Coronary artery (tissue), 2 donors: ENCODE results near the gene DOCK1.

ENCODE experiments used
- DNase-seq: peaks from one replicate; pipeline ENCODE4 v3.0.0-alpha.2; 2017; ENCODE audit warnings: low spot score
- H3K27ac ChIP-seq, 2 donors: fragments of 200-600 bp; sonication (generic); one replicate each; pipeline ENCODE4 v1.5.1; 2016 to 2019
- H3K4me3 ChIP-seq: fragments of 200-600 bp; sonication (generic); 2 replicates; pipeline ENCODE4 v1.5.1; 2016; ENCODE audit warnings: mild to moderate bottlenecking, moderate library complexity
- TF ChIP-seq, protein P1 (sequence below): fragments of 200-600 bp; sonication (generic); IDR thresholded peaks from one replicate; pipeline ENCODE4 v1.5.1; 2019; ENCODE audit warnings: antibody characterized with exemption

The DOCK1 gene

DNA sequence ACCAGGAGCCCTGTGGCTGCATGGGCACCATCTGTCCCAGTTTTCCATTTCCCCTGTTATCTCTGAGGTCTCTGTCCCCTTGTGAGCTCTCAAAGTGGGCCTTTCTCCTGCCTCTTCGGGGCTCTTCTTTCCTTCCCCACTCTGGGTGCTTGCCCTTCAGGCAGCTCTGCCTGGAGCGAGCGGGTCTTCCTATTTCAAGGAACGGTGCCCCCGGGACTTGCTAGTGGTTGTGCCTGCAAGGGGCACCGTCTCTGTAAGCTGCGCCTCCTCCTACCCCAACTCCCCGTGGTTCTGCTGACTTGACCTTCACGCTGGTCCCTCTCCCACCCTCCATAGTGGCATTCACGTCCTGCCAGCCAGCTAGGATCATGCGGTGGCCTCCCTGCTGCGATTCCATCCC, 110.1 kb downstream of the DOCK1 start:
- H3K27ac ChIP-seq = no peak overlapping the region
- TF ChIP-seq, protein P1, sequence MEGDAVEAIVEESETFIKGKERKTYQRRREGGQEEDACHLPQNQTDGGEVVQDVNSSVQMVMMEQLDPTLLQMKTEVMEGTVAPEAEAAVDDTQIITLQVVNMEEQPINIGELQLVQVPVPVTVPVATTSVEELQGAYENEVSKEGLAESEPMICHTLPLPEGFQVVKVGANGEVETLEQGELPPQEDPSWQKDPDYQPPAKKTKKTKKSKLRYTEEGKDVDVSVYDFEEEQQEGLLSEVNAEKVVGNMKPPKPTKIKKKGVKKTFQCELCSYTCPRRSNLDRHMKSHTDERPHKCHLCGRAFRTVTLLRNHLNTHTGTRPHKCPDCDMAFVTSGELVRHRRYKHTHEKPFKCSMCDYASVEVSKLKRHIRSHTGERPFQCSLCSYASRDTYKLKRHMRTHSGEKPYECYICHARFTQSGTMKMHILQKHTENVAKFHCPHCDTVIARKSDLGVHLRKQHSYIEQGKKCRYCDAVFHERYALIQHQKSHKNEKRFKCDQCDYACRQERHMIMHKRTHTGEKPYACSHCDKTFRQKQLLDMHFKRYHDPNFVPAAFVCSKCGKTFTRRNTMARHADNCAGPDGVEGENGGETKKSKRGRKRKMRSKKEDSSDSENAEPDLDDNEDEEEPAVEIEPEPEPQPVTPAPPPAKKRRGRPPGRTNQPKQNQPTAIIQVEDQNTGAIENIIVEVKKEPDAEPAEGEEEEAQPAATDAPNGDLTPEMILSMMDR = no peak
- no peak overlapping the region for H3K4me3 ChIP-seq

DNA sequence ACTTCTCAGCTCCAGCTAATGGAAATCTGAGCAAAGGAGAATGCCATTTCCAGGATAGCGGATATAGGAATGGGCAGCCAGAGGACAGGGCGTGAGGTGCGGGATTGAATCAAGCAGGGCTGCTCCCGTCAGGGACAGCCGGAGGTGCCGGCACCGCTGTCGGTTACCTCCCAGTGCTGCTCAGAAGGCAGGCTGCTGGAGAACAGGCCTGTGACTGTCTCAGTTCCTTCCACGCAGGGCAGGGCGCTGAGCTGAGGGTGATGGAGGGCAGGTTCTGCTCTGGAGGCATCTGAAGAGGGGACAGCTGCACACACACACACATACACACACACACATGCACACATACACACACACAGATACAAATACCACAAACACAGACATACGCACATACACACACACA, 111.1 kb downstream of the DOCK1 start:
- TF ChIP-seq, protein P1 = no peak
- Histone ChIP-seq H3K4me3 (no peak overlapping the region), H3K27ac (no peak overlapping the region)
- DNase-seq = no peak

More for the DNA sequence above, 110.1 kb downstream of the DOCK1 start:
- peak; percentile 41 for DNase-seq

DNA sequence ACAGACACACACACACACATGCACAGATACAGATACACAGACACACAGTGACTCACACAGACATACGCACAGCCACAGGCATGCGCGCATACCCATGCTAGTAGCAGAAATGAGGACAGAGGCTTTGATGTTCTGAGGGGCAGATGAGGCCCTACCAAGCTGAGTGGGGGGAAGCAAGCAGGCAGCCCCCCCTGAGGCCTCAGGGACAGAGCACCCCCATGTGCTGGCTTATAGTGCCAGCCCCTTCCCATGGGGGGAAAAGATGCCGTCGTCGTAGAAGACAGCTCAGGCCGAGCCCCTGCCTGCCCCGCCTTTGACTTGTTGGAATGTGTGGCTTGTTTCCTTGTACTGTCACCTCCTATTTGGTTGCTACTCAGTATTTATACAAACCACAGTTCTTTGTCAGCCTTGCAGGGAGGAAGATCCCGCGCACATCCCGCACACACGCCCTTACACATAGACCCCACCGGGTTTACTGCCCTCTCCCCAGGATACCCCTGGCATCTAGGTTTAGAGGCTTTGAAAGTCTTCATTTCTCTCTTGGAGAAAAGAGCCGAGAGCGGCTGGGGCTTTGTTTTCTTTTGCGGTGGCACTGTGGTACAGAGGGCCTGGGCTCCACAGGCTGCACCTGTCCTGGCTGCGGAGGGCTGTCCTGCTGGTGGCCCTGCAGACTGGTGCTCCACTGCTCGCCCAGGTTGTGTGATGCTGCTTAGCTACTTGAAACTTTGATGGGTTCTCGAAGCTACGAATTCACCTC, 112.5 kb downstream of the DOCK1 start:
- TF ChIP-seq, protein P1 = no peak
- no peak overlapping the region for H3K27ac ChIP-seq
- H3K4me3 ChIP-seq = no peak overlapping the region
- DNase-seq = no peak

DNA sequence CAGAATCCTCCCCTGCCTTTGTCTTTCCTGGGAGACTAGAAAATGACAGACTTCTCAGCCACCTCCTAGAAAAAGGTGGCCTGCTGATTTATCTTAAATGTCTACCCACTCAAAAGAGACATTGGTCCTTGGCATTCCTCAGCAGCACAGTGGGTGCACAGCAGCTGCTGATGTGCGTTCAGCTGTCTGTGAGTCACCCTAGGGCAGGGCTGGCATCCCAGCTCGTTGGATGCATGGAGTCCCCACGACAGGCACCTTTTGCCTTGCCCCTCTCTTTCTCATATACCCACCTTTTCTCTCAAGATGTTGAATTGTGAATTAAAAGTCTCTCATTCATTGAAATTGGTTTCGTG, 113.0 kb downstream of the DOCK1 start:
- DNase-seq = no peak
- Histone ChIP-seq H3K4me3 (no peak overlapping the region), H3K27ac (no peak overlapping the region)
- TF ChIP-seq, protein P1 = no peak

DNA sequence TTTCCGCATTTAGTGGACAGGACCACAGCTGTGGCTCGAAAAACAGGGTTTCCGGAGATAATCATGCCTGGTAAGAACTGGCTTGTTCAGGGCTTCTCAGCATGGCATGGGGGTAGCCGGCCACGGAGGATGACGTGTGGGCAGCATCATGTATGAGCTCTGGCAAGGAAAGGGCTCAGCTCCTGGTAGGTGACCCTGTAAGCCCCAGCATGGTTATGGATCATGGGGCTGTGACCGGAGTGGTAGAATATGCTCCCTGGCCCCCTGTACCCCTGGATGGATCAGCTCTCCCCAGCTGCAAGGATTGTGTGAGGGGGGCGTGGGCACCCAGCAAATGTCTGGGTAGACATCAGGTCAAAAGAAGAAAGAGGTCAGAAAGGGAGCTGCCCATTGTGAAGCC, 113.5 kb downstream of the DOCK1 start:
- Histone ChIP-seq H3K4me3 (no peak overlapping the region), H3K27ac (no peak overlapping the region)
- no peak for DNase-seq
- TF ChIP-seq, protein P1 = no peak

DNA sequence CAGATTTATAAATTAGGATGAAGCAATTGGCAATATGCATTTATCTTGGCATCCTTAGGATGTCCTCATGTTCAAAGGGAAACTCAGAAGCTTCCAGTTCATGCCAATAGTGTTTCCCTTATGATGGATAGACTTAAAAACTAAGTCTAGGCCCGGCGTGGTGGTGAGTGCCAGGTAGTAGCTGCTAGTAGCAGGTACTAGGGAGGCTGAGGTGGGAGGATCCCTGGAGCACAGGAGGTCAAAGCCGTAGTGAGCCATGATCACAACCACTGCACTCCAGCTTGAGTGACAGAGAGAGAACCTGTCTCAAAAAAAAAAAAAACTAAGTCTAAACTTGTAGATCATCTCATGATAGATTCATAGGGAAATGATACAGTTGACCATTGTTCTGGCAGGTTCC, 115.0 kb downstream of the DOCK1 start:
- no peak overlapping the region for H3K4me3 ChIP-seq
- DNase-seq = no peak
- TF ChIP-seq, protein P1 = no peak
- H3K27ac ChIP-seq = no peak overlapping the region

DNA sequence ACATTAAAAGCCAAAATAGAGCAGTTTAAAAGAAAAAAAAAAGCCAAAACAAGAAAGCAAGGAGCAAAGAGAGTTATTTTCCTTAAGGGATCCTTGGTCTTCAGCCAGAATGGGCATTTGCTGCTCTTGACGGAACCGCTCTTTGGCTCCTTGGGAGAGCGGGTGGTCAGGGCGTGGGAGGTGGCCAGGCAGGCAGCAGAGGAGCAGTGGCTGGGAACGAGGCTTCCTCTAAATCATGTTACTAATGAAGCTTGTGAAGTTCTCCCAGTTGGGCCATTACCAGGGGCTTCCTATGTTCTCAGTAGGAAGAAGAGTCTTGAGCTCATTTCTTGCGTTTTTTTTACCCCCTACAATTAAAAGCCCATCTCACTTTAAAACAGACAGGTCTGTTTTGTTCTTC, 116.6 kb downstream of the DOCK1 start:
- H3K27ac ChIP-seq = no peak overlapping the region
- TF ChIP-seq, protein P1 = no peak
- no peak for DNase-seq
- no peak overlapping the region for H3K4me3 ChIP-seq
